NCI-H2196 treated with DMSO at 0.1 percent for 48 hours (cell line): ENCODE results near the gene YPEL1.
"Not testable (repeated sequence)": the region's sequence is repeated elsewhere in the genome, so short reads cannot be mapped to it uniquely, and the experiment has no call there.

Experiments used
- DNase-seq: peaks from one replicate; lab custom pipeline; 2025; ENCODE audit not compliant: unreplicated experiment; lab: John Stamatoyannopoulos, UW

YPEL1 gene

GRCh38 chr22:21724496-21724895 lies 11.1 kb downstream of the YPEL1 start:
- DNase-seq, result not testable (repeated sequence)

- DNase-seq, result not testable (repeated sequence)
Observed at GRCh38 chr22:21721195-21721852, 14.3 kb downstream of the YPEL1 start.

GRCh38 chr22:21720191-21720859 lies 15.3 kb downstream of the YPEL1 start:
- DNase-seq, result not testable (repeated sequence)

GRCh38 chr22:21719024-21719423 lies 16.6 kb downstream of the YPEL1 start:
- DNase-seq, result no peak

DNA sequence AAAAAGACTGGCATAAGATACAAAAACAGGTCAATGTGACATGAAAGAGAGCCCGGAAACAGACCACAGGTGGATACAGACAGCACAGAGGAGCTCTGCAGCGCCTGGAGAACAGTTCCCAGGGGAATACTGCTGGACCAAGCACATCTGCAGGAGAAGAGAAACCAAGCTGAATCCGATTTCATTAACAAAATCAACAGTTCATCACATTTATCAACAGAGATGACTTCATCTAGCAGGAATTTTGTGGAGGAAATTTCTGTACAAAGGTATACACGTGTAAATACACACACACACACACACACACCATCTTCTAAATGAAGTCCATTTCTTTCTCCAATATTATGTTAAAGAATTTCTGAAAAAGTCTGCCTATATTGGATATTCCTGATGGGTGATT lies 17.1 kb downstream of the YPEL1 start:
- DNase-seq, result no peak

- not testable (repeated sequence) for DNase-seq
Observed at GRCh38 chr22:21716395-21717122, 19.0 kb downstream of the YPEL1 start.

- DNase-seq, result no peak
Observed at GRCh38 chr22:21714786-21715185, 20.8 kb downstream of the YPEL1 start.

- no peak for DNase-seq
Observed at GRCh38 chr22:21714059-21714770, 21.4 kb downstream of the YPEL1 start.

GRCh38 chr22:21713428-21714058 lies 22.1 kb downstream of the YPEL1 start:
- no peak for DNase-seq

DNA sequence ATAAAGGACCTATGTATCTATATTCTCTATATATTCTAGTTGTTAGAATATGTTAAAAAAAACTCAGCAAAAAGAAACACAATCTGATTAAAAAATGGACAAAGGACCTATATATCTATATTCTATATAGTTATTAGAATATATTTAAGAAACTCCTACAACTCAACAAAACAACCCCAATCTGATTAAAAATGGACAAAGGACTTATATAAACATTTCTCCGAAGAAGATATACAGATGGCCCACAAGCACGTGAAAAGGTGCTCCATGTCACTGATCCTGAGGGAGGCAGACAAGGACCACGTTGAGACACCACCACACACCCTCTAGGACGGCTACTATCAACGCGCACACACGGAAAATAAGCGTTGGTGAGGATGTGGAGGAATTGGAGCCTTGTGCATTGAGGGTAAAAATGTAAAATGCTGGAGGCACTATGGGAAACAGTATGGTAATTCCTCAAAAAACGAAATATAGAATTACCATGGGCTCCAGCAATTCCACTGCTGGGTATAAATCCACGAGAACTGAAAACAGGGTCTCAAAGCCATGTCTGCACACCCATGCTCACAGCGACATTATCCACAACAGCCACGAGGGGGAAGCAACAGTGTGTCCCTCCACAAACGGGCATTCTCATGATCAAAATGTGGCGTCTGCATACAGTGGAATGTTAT lies 22.7 kb downstream of the YPEL1 start:
- DNase-seq, result no peak

- no peak for DNase-seq
Observed at GRCh38 chr22:21711851-21712250, 23.7 kb downstream of the YPEL1 start.

- DNase-seq, result no peak
Observed at GRCh38 chr22:21710156-21710555, 25.4 kb downstream of the YPEL1 start.

- DNase-seq, result no peak
Observed at GRCh38 chr22:21709688-21710087, 25.9 kb downstream of the YPEL1 start.

GRCh38 chr22:21708960-21709359 lies 26.6 kb downstream of the YPEL1 start:
- no peak for DNase-seq

DNA sequence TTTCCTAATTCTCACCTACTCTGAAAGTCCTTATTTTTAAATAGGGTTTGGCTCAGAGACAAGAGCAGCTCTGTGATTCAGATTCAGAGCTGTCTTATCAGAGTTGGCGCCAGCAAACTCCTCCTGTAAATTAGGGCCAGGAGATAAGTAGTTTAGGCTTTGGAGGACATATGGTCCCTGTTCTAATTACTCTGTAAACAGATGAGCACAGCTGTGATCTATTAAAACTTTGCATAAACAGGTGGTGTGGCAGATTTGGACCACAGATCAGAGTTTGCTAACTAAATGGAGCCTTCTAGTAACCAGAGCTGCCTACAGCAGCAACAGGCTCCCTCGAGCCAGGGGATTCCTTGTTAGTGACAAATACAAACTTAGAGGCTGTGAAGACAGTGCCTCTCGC lies 27.9 kb downstream of the YPEL1 start:
- no peak for DNase-seq

DNA sequence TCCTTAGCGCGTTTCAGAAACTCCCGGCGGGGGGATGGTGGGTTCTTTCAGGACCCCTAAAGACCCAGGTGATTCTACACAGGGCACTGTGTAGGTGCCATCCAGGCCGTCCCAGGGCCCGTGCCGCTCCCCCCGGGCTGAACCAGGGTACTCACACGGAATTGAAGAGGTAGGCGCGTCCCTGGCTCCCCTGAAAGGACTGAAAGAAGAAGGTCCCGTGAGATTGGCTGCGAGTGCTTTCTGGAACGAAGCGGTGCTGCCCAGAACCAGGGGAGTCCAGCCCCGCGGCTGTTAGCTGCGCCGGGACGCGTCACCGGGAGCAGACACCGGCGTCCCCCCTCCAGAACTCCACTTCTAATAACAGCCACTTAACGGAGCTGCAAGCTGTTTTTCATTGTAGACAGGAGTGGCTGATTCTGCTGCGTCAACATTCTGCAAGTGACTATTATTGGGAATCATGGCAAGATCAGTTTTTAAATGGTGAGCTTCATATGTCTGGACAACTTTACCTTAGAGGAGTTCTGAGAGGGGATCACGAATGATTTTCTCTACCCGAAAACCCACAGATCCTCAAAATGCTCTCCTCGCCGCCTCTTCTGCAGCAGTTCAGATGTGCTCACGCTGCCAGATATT lies 31.8 kb downstream of the YPEL1 start:
- DNase-seq, result no peak

DNA sequence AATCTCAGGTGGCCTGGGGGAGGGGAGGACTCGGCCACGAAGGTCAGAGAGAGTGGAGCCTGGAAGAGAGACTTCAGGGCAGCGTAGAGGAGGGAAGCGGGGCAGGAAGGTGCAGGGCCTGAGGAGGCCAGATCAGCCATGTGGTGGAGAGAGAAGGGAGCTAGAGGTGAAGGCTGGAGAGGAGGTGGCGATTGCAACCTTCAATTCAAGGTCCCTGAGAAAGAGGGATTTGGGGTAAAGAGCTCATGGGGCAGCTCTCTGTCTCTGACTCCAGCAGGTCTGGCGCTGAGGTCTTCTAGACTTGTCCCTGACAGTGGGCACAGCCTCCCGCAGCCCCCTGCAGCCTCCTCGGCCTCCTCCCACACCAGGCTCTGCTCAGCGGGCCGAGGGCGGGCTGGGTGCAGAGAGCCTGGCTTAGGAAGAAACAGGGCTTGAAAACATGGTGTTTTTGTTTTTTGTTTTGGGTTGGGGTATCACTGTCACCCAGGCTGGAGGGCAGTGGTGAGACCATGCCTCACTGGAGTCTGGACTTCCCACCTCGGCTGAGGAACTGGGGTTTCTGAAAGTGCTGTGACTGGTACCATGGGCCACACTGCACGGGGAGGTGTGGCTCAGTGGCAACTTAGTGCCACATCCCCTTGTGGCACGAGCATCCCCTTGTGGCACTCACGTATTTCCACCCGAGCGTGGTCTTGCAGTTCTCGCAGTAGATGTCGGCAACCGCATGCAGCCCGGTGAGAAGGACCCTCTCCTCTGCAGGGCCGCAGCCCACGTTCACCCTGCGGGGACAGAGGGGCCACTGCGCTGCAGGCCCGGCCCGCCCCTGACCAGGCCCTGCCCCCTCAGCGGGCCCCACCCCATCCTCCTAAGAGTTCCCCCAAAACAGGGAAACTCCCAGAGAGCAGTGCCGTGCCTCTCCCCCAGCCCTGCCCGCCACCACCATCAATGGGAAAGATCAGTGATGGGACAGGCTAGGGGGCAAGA lies 32.6 kb downstream of the YPEL1 start:
- DNase-seq, result no peak

DNA sequence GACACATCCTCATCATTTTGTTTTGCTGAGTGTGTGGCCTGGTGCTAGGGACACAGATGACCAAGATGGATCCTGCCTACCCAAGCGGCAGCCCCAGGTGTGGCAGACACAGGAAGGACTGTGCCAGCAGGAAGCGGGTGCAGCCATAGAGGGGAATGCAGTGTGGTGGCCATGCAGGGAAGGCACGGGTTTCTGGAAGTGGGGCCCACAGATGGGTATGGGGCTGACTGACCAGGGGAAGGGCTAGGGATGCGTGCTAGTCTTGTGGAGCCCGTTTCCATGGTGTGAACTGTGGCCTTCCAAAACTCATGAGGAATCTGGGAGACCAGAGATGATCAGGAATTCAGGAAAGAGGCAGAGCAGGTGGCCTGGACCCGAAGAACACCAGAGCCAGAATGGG lies 33.5 kb downstream of the YPEL1 start:
- DNase-seq, result no peak
